ENCODE results near the gene LBX2. TPM values are rescaled to one million over a fixed set of nuclear protein-coding genes. Genes with fewer than 3 reads are reported as not detected.

Gene LBX2
- polyA plus RNA-seq, 1 donor (not counting 4 experiments of a cell fraction or from before 2014, with no cell fraction given) = 0.09 TPM

GRCh38 chr2:74542978-74543377, 43.6 kb upstream of the LBX2 start:
- H3K4me1 ChIP-seq (ENCODE audit: control insufficient read depth, extremely low read depth, insufficient read depth, low read length) = no peaks in the 10 kb centered on the region
- no peak overlapping the region for H3K27ac ChIP-seq (ENCODE audit: control insufficient read depth, insufficient read depth, low read length)
- no peak for FAIRE-seq
- no peak for DNase-seq (ENCODE audit: low read depth, low spot score)
- no peak for TF ChIP-seq CTCF (optimal IDR thresholded peaks at IDR 0.05 in 1 of 3, IDR thresholded peaks at IDR 0.05 in 1 of 3, conservative IDR thresholded peaks at IDR 0.05 in 1 of 3; ENCODE audit: extremely low read depth in 1 of 3, insufficient read depth in 2 of 3, low read length in 3 of 3)
- TF ChIP-seq EZH2 (IDR thresholded peaks at IDR 0.05; ENCODE audit: low read length) = no peak
- H3K9me1 ChIP-seq (ENCODE audit: control insufficient read depth, extremely low read depth, insufficient read depth, low read length) = no peaks in the 10 kb centered on the region
- H2AFZ ChIP-seq (ENCODE audit: control insufficient read depth, low read length) = no peak overlapping the region
- H3K4me2 ChIP-seq (ENCODE audit: control insufficient read depth, extremely low read depth, insufficient read depth, low read depth, low read length) = no peak overlapping the region
- H3K27me3 ChIP-seq (ENCODE audit: control insufficient read depth, extremely low read depth, insufficient read depth, low read length) = no peaks in the 10 kb centered on the region
- H4K20me1 ChIP-seq (ENCODE audit: control insufficient read depth, extremely low read depth, insufficient read depth, low read length) = no peaks in the 10 kb centered on the region
- no peaks in the 10 kb centered on the region for H3K9me3 ChIP-seq (ENCODE audit: control insufficient read depth, low read depth, low read length)
- dilution Hi-C loops (cut with MboI; ENCODE audit: extremely low pct_ligation_motif_present, low sequenced_read_pairs) = no loop called here
- H3K9ac ChIP-seq (ENCODE audit: control insufficient read depth, extremely low read depth, insufficient read depth, low read length) = no peak overlapping the region
- no peak overlapping the region for H3K4me3 ChIP-seq (ENCODE audit: control insufficient read depth in 2 of 3, extremely low read depth in 1 of 3, insufficient read depth in 2 of 3, low read depth in 1 of 3, low read length in 3 of 3)
- H3K36me3 ChIP-seq (ENCODE audit: control insufficient read depth in 2 of 2, extremely low read depth in 1 of 2, insufficient read depth in 2 of 2, low read length in 2 of 2) = no peaks in the 10 kb centered on the region
- no peaks in the 10 kb centered on the region for H3K79me2 ChIP-seq (ENCODE audit: control insufficient read depth, insufficient read depth, low read length)

GRCh38 chr2:74540291-74540690, 40.9 kb upstream of the LBX2 start:
- no peak overlapping the region for H3K4me2 ChIP-seq (ENCODE audit: control insufficient read depth, extremely low read depth, insufficient read depth, low read depth, low read length)
- DNase-seq (ENCODE audit: low read depth, low spot score) (no peak), FAIRE-seq (no peak)
- H3K79me2 ChIP-seq (ENCODE audit: control insufficient read depth, insufficient read depth, low read length) = no peaks in the 10 kb centered on the region
- H3K36me3 ChIP-seq (ENCODE audit: control insufficient read depth in 2 of 2, extremely low read depth in 1 of 2, insufficient read depth in 2 of 2, low read length in 2 of 2) = no peaks in the 10 kb centered on the region
- H3K27me3 ChIP-seq (ENCODE audit: control insufficient read depth, extremely low read depth, insufficient read depth, low read length) = no peaks in the 10 kb centered on the region
- no peak overlapping the region for H3K4me3 ChIP-seq (ENCODE audit: control insufficient read depth in 2 of 3, extremely low read depth in 1 of 3, insufficient read depth in 2 of 3, low read depth in 1 of 3, low read length in 3 of 3)
- H3K9me1 ChIP-seq (ENCODE audit: control insufficient read depth, extremely low read depth, insufficient read depth, low read length) = peaks cover 4% of the 10 kb centered on the region
- dilution Hi-C loops (cut with MboI; ENCODE audit: extremely low pct_ligation_motif_present, low sequenced_read_pairs) = no loop called here
- H3K27ac ChIP-seq (ENCODE audit: control insufficient read depth, insufficient read depth, low read length) = no peak overlapping the region
- no peak overlapping the region for H2AFZ ChIP-seq (ENCODE audit: control insufficient read depth, low read length)
- H3K4me1 ChIP-seq (ENCODE audit: control insufficient read depth, extremely low read depth, insufficient read depth, low read length) = peaks cover 12% of the 10 kb centered on the region
- no peaks in the 10 kb centered on the region for H4K20me1 ChIP-seq (ENCODE audit: control insufficient read depth, extremely low read depth, insufficient read depth, low read length)
- H3K9ac ChIP-seq (ENCODE audit: control insufficient read depth, extremely low read depth, insufficient read depth, low read length) = no peak overlapping the region
- TF ChIP-seq CTCF (optimal IDR thresholded peaks at IDR 0.05 in 1 of 3, IDR thresholded peaks at IDR 0.05 in 1 of 3, conservative IDR thresholded peaks at IDR 0.05 in 1 of 3; ENCODE audit: extremely low read depth in 1 of 3, insufficient read depth in 2 of 3, low read length in 3 of 3) (no peak), EZH2 (IDR thresholded peaks at IDR 0.05; ENCODE audit: low read length) (no peak)
- H3K9me3 ChIP-seq (ENCODE audit: control insufficient read depth, low read depth, low read length) = no peaks in the 10 kb centered on the region

Data from keratinocyte (primary cell).